ENCODE results near the gene NDUFA8.

NDUFA8 gene

GRCh38 chr9:122192914-122193525 lies 33.4 kb upstream of the NDUFA8 start:
- DNase-seq (ENCODE audit: extremely low read depth, low read depth), result no peak
- no peak for TF ChIP-seq CTCF (IDR thresholded peaks at IDR 0.05; ENCODE audit: low read depth, low read length)

GRCh38 chr9:122192261-122192875 lies 32.8 kb upstream of the NDUFA8 start:
- DNase-seq (ENCODE audit: extremely low read depth, low read depth), result no peak
- TF ChIP-seq CTCF (IDR thresholded peaks at IDR 0.05; ENCODE audit: low read depth, low read length), result no peak

- no peak for DNase-seq (ENCODE audit: extremely low read depth, low read depth)
- TF ChIP-seq CTCF (IDR thresholded peaks at IDR 0.05; ENCODE audit: low read depth, low read length), result no peak
Observed at GRCh38 chr9:122191584-122191983, 32.0 kb upstream of the NDUFA8 start.

- DNase-seq (ENCODE audit: extremely low read depth, low read depth), result no peak
Observed at GRCh38 chr9:122190597-122191381, 31.2 kb upstream of the NDUFA8 start.

GRCh38 chr9:122188369-122188768 lies 28.8 kb upstream of the NDUFA8 start:
- no peak for TF ChIP-seq CTCF (IDR thresholded peaks at IDR 0.05; ENCODE audit: low read depth, low read length)
- no peak for DNase-seq (ENCODE audit: extremely low read depth, low read depth)

More at GRCh38 chr9:122190597-122191381, 31.2 kb upstream of the NDUFA8 start:
- TF ChIP-seq CTCF (IDR thresholded peaks at IDR 0.05; ENCODE audit: low read depth, low read length), result no peak

GRCh38 chr9:122186777-122187470 lies 27.3 kb upstream of the NDUFA8 start:
- no peak for TF ChIP-seq CTCF (IDR thresholded peaks at IDR 0.05; ENCODE audit: low read depth, low read length)
- DNase-seq (ENCODE audit: extremely low read depth, low read depth), result no peak
